ENCODE results near the gene RNF115. TPM values are rescaled to one million over a fixed set of nuclear protein-coding genes. Genes with fewer than 3 reads are reported as not detected.

The RNF115 gene
- total and polyA plus RNA-seq, 2 of the 13 experiments (the other 11 are each of a cell fraction or from before 2014, with no cell fraction given), result 6.0 to 10.1 TPM

GRCh38 chr1:145720878-145721671 is 102.8 kb downstream of the RNF115 start (continued):
- TF ChIP-seq POLR2AphosphoS2 (IDR thresholded peaks at IDR 0.05; ENCODE audit: low read depth, low read length) (no peak), KLF9 (CRISPR knock-in tag; IDR thresholded peaks at IDR 0.05; ENCODE audit: low read depth) (no peak), HNF4G (IDR thresholded peaks at IDR 0.05; ENCODE audit: borderline replicate concordance, low read depth, low read length) (no peak), HNF4G (CRISPR knock-in tag; IDR thresholded peaks at IDR 0.05; ENCODE audit: borderline replicate concordance, low read depth) (no peak), RERE (CRISPR knock-in tag; IDR thresholded peaks at IDR 0.05; ENCODE audit: low read depth) (no peak), ELF1 (CRISPR knock-in tag; IDR thresholded peaks at IDR 0.05) (0 out of 2 replicates have a peak, but pooled peaks have one; percentile 22), KDM4B (CRISPR knock-in tag; IDR thresholded peaks at IDR 0.05) (0 out of 2 replicates have a peak, but pooled peaks have one; percentile 37), ZMAT3 (CRISPR knock-in tag; conservative IDR thresholded peaks at IDR 0.05) (0 out of 2 replicates have a peak, but pooled peaks have one; percentile 32), ZKSCAN1 (IDR thresholded peaks at IDR 0.05; ENCODE audit: low read length) (no peak), ZNF788 (CRISPR knock-in tag; IDR thresholded peaks at IDR 0.05; ENCODE audit: borderline replicate concordance) (peak; percentile 51; the same call in 1 of the 2 replicates), BRD4 (CRISPR knock-in tag; IDR thresholded peaks at IDR 0.05) (no peak), PTBP1 (IDR thresholded peaks at IDR 0.05; ENCODE audit: low read depth, low read length, poor library complexity, severe bottlenecking) (no peak), ZNF343 (CRISPR knock-in tag; IDR thresholded peaks at IDR 0.05) (no peak), ZFP36L2 (CRISPR knock-in tag; IDR thresholded peaks at IDR 0.05) (no peak), ZNF850 (CRISPR knock-in tag; conservative IDR thresholded peaks at IDR 0.05) (no peak), PRDM4 (CRISPR knock-in tag; IDR thresholded peaks at IDR 0.05; ENCODE audit: borderline replicate concordance) (no peak), HIVEP1 (CRISPR knock-in tag; IDR thresholded peaks at IDR 0.05) (no peak), MATR3 (CRISPR knock-in tag; IDR thresholded peaks at IDR 0.05) (no peak), ZNF879 (CRISPR knock-in tag; IDR thresholded peaks at IDR 0.05) (no peak), ATM (IDR thresholded peaks at IDR 0.05; ENCODE audit: borderline replicate concordance) (no peak)
- TF ChIP-seq, protein P1, sequence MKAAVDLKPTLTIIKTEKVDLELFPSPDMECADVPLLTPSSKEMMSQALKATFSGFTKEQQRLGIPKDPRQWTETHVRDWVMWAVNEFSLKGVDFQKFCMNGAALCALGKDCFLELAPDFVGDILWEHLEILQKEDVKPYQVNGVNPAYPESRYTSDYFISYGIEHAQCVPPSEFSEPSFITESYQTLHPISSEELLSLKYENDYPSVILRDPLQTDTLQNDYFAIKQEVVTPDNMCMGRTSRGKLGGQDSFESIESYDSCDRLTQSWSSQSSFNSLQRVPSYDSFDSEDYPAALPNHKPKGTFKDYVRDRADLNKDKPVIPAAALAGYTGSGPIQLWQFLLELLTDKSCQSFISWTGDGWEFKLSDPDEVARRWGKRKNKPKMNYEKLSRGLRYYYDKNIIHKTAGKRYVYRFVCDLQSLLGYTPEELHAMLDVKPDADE (CRISPR knock-in tag; IDR thresholded peaks at IDR 0.05), result no peak

All from HepG2 (cell line).